NCI-H524 (cell line): ENCODE data around the gene BAHCC1.
A peak's percentile ranks its signal among the peaks of the same experiment; 100 is the strongest.
"Not testable (repeated sequence)": the region's sequence is repeated elsewhere in the genome, so short reads cannot be mapped to it uniquely, and the experiment has no call there.

ENCODE experiments used
- DNase-seq, 2 experiments: peaks; one replicate each; lab custom pipeline; 2025; lab: John Stamatoyannopoulos, UW

Gene BAHCC1

DNA sequence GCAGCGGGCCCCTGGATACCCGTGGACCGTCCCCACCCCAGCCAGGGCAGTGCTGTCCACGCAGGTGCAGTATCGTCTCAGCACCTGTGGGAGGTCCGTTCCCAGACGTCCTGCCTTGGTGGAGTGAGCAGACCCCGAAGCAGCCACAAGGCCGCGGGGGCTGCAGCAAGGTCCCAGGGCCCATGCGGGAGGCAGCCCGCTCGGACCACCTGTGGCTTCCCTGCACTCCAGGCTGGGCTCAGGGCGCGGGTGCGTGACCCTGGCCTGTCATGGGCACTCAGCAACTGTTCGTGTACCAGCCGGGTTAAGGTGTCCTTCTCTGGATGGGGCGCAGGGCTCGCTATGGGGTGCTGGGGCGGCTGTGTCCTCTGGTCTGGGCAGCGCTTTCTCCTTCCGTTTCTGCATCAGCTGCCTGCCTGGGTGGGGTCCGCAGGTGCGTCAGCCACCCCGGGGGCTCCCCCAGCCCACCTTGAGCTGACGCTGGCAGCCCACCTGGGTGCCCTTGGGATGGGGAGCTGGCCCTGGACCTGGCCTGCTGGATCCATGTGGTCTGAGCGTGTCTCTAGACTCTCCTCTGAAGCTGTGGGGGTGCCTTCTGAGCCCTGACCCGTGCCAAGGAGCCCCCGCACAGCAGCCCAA, 18.4 kb downstream of the BAHCC1 start:
- no peak for DNase-seq

- peak; percentile 71 to 81 for DNase-seq
Measured at GRCh38 chr17:81414756-81415516, 19.7 kb downstream of the BAHCC1 start.

GRCh38 chr17:81415681-81416080, 20.4 kb downstream of the BAHCC1 start:
- no peak for DNase-seq

DNA sequence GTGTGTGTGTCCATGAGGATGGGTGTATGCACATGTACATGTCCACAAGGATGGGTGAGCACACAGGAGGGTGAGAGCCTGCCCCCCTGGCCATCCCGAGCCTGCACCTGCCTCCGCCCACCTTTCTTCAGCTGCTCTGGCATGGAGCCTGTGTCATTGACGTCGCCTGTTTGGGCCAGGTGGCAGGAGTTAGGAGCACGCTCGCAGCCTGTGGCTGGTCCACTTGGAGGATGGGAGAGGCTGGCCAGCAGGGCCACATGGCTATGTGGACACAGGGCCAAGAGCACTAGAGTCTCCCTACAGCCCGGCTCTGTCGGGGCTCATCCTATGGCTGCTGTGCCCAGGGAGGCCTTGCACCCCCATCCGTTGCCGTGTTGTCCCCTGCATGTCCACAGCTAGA, 21.4 kb downstream of the BAHCC1 start:
- DNase-seq, result no peak

GRCh38 chr17:81417049-81417878, 22.0 kb downstream of the BAHCC1 start:
- DNase-seq, result no peak

- no peak for DNase-seq
Measured at GRCh38 chr17:81417879-81418709, 22.8 kb downstream of the BAHCC1 start.

DNA sequence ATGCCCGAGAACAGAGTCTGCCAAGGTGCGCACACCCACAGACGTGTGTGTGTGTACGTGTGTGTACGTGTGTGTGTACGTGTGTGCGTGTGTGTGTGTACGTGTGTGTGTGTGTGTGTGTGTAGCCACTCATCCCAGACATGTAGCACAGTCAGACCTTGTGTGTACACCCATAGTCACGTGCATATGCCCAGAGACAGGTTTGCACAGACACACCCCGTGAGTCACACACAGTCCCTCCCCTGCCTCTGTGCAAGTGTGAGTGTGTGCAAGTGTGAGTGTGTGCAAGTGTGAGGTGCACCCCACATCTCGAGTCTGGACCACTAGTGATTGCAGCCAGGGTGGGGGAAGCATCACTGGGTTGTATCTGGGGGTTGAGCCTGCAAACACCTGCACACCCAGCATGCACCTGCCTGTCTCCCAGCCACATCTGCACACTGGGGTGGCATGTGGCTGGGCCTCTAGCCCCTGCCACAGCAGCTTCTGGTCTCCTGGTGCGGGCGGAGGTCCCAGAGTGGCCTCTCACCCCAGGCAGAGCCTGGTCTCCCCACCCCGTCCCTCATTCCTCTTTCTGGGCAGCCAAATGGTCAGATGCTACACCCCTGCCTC, 23.6 kb downstream of the BAHCC1 start:
- DNase-seq, result no peak

DNA sequence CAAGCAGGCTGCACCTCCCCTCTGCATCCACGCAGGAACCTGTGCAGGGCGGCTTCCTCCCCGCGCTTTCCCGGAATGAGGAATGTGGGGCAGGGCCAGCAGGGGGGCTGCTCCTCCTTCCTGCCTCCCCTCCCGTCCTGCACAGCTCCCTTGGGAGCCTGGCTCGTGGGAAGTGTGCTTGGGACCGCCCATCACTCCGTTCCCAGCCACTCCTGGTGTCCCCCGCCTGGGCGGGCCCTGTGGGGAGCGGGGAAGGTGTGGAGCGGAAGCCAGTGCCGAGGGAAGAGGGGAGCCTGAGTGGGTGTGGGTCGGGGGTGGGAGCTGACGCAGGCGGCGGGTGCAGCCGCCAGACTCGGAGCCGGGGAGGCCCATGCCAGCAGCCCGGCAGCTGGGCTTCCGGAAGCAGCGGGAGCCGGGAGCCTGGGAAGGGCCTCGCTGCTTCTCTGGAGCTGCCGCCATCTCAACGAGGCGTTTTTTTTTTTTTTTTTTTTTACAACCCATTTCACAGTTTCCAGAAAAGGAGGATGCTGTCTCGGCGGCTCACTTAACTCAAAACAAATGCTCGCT, 24.1 kb downstream of the BAHCC1 start:
- DNase-seq, result peak; percentile 95 to 97

- DNase-seq, result no peak
Measured at GRCh38 chr17:81419886-81420768, 24.9 kb downstream of the BAHCC1 start.

DNA sequence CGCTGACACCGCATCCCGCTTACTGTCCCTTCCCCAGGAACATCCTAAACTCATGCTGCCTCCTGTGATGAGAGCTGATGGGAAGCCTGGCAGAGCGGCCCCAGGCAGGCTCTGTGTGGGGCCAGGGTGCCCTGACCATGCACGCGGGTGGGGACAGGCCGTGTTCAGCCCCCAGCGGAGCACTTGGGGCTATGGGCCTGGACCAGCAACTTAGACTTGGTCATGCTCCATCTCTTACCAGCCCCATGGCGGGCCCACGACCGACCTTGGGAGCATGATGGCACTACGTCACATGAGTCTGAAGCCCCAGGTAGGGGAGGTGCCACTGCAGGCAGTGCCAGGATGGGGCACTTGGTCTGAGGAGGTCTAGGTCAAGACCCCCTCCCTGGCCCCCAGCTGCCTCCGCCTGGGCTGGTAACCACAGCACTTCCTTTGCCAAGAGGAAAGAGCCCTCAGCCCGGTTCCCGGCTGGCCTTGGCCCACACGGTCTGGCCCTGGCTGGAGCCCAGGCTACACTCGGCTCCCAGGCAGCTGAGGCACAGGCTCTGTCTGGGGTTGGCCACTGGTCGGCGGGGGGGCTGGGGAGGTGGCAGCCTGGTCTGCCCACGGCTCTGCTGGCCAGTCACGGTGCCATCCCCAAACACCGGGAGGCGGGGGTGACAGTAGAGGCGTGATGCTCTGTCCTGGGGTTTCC, 25.7 kb downstream of the BAHCC1 start:
- DNase-seq, result no peak

DNA sequence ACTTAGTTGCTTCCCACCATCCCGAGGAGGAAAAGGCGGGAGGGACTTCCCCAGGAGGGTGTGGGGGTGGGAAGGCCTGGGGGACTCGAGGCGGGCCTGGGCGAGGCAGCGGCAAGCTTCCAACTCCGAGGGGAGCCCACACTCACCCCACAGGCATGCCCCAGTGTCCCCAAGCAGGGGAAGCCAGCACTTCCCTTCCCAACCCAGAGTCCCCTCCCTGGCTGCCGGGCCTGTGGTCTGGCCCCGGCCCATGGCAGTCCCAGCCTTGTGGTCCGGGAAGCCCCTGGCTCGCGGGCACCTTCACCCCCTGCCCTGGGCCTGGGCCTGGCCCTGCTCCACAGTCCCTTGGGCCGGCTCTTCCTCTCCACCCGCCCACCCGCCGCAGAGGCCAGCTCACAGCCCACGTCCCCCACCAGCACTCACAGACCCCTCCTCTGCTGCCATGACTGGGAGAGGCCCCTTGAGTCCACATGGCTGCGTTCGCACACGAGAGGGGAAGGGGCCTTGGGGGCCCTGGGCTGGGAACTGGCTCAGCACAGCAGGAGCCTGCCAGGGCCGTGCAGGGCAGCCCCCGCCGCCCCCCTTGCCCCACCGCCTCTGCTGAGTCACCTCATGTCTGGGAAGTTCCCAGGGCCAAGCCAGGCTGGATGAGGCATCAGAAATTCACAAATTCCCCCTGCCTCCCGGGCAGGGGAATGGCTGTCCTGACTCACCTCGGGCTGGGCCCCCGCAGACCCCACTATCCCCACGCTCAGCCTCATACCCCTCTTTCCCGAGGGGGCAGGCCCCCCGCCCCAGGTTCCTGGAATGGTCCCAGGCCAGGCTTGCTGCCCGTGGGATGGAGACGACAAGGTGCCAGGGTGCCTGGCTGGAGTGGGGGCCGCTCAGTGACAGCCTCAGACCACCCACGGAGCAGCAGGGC, 27.8 kb downstream of the BAHCC1 start:
- no peak for DNase-seq

- DNase-seq, result no peak
Measured at GRCh38 chr17:81423698-81424071, 28.4 kb downstream of the BAHCC1 start.

DNA sequence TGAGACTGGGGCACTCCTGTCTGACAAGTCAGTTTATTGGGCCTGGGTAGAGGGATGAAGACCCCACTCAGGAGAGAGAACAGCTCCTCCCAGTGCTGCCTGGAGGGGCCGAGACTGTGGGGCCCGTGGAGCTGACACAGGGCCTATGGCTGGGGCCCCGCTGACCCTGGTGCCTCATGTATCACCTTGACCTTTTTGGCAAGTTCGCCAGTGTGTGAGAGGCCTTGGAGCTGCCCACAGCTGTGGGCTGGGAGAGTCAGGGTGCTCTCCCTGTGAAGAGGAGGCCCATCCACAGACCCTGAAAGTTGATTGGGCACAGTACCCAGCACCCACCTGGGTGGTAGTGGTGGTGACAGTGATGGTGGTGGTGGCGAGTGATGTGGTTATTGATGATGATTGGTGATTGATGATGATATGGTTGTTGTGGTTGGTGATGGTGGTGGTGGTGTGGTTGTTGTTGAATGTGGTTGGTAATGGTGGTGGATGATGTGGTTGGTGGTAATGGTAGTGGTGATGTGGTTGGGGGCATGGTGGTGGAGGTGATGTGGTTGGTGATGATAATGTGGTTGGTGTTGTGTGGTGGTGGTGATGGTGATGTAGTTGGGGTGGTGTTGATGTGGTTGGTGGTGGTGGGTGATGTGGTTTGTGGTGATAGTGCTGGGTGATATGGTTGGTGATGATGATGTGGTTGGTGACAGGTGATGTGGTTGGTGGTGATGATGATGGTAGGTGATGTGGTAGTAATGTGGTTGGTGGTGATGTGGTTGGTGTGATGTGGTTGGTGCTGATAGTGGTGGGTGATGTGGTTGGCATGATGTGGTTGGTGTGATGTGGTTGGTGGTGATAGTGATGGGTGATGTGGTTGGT, 29.1 kb downstream of the BAHCC1 start:
- no peak for DNase-seq

GRCh38 chr17:81425041-81425440, 29.8 kb downstream of the BAHCC1 start:
- not testable (repeated sequence) for DNase-seq

- not testable (repeated sequence) for DNase-seq
Measured at GRCh38 chr17:81425716-81426392, 30.6 kb downstream of the BAHCC1 start.

DNA sequence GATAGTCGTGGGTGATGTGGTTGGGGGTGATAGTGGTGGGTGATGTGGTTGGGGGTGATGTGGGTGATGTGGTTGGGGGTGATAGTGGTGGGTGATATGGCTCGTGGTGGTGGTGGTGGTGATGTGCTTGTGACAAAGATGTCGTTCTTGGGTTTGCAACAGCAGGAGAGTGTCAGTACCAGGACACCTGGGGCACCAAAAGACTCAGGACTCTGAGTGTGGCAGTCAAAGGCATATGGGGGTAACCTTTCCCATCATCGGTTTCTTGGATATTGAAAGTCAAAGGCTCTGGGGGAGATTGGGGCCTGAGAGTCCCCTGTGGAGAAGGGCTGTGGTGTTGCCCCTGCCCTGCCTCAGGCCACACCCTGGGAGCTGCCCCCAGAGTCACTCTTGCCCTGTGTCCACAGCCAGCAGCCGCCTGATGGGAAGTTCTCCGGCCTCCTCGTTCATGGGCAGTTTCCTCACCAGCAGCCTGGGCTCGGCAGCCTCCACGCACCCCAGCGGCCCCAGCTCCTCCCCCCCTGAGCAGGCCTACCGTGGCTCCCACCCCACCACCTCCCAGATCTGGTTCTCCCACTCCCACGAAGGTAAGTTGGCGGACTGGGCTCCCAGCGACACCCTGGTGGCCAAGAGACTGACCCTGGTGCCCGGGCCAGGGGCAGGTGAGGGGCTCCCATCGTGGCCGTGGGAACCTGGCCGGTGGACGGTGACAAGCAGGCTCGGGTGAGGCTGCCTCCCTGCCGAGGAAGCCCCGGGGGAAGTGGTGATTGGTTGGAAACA, 31.3 kb downstream of the BAHCC1 start:
- DNase-seq, result no peak
